ENCODE data around the gene RERE.

- TF ChIP-seq POLR2A (IDR thresholded peaks at IDR 0.05; ENCODE audit: low read depth, low read length) (no peak), POLR2AphosphoS5 (IDR thresholded peaks at IDR 0.05; ENCODE audit: low read depth, low read length) (no peak)
These were observed 387.8 kb downstream of the RERE start for GRCh38 chr1:8429549-8430110.
